Activated naive CD4-positive, alpha-beta T cell treated with anti-CD3 and anti-CD28 coated beads, Interleukin-2, amount 10 ng/mL, durations not matched to agents 7 days and 5 days (primary cell): ENCODE results near the gene PFKP.
A peak's percentile ranks its signal among the peaks of the same experiment; 100 is the strongest.
"Not testable (repeated sequence)": the region's sequence is repeated elsewhere in the genome, so short reads cannot be mapped to it uniquely, and the experiment has no call there.

Experiments used
- CTCF ChIA-PET: fragments of 350-600 bp; sonication (Branson Sonifier 250); formaldehyde crosslinking; loops from one replicate; lab custom pipeline; 2021; ENCODE audit warnings: antibody characterized with exemption; lab: Charles Lee
- DNase-seq: peaks from one replicate; pipeline ENCODE4 v3.0.0-alpha.2; 2020
- H3K27ac Mint-ChIP-seq: one replicate; pipeline ENCODE4 v1.8.0; 2021; ENCODE audit warnings: mild to moderate bottlenecking, moderate library complexity, mixed read lengths
- H3K27me3 Mint-ChIP-seq: one replicate; pipeline ENCODE4 v1.8.0; 2021; ENCODE audit warnings: mild to moderate bottlenecking, mixed read lengths
- H3K36me3 Mint-ChIP-seq: one replicate; pipeline ENCODE4 v1.8.0; 2021; ENCODE audit warnings: mixed read lengths
- H3K4me1 Mint-ChIP-seq: one replicate; pipeline ENCODE4 v1.8.0; 2021; ENCODE audit warnings: mixed read lengths
- H3K4me3 Mint-ChIP-seq: one replicate; pipeline ENCODE4 v1.8.0; 2021; ENCODE audit warnings: mild to moderate bottlenecking, moderate library complexity, mixed read lengths
- H3K9me3 Mint-ChIP-seq: one replicate; pipeline ENCODE4 v1.8.0; 2021; ENCODE audit warnings: mixed read lengths

The PFKP gene

DNA sequence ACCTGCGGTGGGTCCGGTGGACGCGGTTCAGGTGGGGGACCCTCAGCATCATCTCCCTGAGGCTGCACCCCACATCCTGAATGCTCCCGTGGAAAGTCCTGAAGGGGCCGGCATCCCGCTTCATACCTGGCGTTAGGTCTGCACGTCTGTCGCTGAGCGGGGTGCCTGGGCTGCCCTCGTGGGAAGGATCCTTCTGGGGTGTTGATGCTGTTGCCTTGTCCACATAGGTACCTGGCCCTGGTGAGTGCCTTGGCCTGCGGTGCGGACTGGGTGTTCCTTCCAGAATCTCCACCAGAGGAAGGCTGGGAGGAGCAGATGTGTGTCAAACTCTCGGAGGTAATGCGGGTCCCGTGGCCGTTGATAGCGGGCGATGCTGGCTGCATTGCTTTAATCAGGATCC lies 37.8 kb downstream of the PFKP start:
- H3K27ac Mint-ChIP-seq = no peak overlapping the region
- H3K4me3 Mint-ChIP-seq = no peak overlapping the region
- no peaks in the 10 kb centered on the region for H3K4me1 Mint-ChIP-seq
- no peak for DNase-seq
- CTCF ChIA-PET = no interaction called here
- H3K9me3 Mint-ChIP-seq = no peaks in the 10 kb centered on the region
- peaks cover 59% of the 10 kb centered on the region for H3K36me3 Mint-ChIP-seq
- no peaks in the 10 kb centered on the region for H3K27me3 Mint-ChIP-seq

DNA sequence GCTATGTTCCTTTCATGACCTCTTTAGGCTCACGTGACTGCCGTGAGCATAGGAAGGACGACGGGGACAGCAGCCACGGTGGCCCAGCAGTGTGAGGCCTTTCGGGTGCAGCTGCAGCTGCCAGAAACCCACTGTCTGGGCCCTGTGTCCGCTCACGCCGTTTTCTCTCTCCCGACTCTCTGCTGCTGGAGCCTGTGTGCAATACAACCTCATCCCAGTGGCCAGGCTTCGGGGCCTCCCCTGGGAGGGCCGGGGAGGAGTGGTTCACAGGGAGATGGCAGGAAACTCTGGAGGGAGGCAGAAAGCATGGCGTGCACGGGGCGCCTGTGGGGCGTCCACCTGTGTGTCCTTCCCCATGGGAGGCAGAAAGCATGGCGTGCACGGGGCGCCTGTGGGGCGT lies 38.6 kb downstream of the PFKP start:
- CTCF ChIA-PET = no interaction called here
- Mint-ChIP-seq H3K4me1 (no peaks in the 10 kb centered on the region), H3K36me3 (peaks cover 60% of the 10 kb centered on the region), H3K27ac (peak overlapping the region; percentile 62), H3K9me3 (no peaks in the 10 kb centered on the region), H3K4me3 (no peak overlapping the region), H3K27me3 (no peaks in the 10 kb centered on the region)
- DNase-seq = no peak

DNA sequence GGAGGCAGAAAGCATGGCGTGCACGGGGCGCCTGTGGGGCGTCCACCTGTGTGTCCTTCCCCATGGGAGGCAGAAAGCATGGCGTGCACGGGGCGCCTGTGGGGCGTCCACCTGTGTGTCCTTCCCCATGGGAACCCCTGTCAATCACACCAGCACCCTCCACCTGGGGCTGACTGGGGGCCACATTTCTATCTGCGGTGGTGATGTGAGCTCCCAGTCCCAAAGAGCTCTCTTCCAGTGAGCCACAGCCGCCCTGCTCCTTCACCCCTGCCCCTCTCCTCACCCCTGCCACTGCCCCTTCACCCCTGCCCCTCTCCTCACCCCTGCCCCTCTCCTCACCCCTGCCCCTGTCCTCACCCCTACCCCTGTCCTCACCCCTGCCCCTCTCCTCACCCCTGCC lies 39.0 kb downstream of the PFKP start:
- H3K4me1 Mint-ChIP-seq, H3K27me3 Mint-ChIP-seq, H3K9me3 Mint-ChIP-seq, H3K4me3 Mint-ChIP-seq, H3K27ac Mint-ChIP-seq, DNase-seq, CTCF ChIA-PET: not testable (repeated sequence)
- H3K36me3 Mint-ChIP-seq = peaks cover 59% of the 10 kb centered on the region

DNA sequence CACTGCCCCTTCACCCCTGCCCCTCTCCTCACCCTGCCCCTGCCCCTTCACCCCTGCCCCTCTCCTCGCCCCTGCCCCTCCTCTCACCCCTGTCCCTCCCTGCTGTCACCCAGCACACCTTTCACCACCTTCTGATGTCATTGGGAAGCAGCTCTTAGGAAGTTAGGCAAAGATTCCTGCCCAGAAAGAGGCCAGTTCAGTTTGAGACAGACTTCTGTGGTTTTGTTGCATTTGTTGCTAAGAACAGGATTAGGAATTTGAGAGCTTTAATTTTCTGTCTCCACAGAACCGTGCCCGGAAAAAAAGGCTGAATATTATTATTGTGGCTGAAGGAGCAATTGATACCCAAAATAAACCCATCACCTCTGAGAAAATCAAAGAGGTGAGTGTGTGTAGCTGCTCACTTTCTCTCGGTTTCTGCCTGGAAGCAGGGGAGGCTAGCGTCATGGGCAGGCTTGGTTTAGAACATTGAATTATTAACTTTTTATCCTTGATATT lies 39.6 kb downstream of the PFKP start:
- CTCF ChIA-PET = no interaction called here
- H3K27ac Mint-ChIP-seq = no peak overlapping the region
- no peak overlapping the region for H3K4me3 Mint-ChIP-seq
- no peaks in the 10 kb centered on the region for H3K27me3 Mint-ChIP-seq
- no peak for DNase-seq
- no peaks in the 10 kb centered on the region for H3K4me1 Mint-ChIP-seq
- no peaks in the 10 kb centered on the region for H3K9me3 Mint-ChIP-seq
- peaks cover 60% of the 10 kb centered on the region for H3K36me3 Mint-ChIP-seq

DNA sequence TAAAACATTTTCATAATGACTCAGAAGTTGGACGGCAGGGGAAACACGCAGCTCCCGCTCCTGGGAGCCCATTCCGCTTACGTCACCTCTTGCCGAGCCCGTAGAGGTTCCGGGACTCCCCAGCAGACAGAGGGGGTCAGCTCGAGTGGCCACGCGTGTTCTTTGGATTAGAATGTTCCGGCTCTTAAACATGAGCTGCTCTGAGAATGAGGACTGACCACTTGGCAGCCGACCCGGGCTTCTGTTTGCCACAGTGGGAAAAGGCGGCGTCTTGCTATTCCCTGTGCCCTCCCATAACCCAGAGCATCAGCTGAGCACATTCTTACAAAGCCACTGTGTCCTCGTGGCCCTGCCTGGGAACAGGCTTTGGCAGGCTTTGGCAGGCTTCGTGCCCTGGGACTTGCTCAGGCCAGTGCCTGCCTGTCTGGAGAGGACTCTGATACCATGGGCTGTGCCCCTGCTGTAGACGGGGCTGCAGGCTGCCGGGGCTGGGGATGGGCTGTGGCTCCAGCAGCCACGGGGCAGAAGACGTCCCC lies 40.1 kb downstream of the PFKP start:
- Mint-ChIP-seq H3K4me3 (no peak overlapping the region), H3K27ac (no peak overlapping the region), H3K36me3 (peaks cover 62% of the 10 kb centered on the region), H3K9me3 (no peaks in the 10 kb centered on the region), H3K4me1 (no peaks in the 10 kb centered on the region), H3K27me3 (no peaks in the 10 kb centered on the region)
- no peak for DNase-seq
- CTCF ChIA-PET = no interaction called here

DNA sequence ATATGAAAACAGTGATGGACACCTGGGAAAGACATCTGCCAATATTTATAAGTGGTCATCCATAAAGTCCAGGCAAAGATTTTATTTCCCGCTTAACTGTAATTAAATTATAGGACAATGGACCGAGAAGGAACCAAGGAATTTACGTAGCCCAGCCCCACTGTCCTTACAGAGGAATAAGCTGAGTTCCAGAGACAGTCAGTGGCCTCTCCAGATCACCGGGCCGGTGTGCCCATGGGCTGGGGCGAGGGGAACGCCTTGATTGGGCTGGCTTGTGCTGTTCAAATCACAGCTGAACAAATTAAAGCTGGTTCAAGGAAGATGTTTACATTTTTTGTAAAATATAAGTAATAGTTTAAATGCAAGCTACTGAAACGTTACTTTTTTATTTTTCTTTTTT lies 40.7 kb downstream of the PFKP start:
- Mint-ChIP-seq H3K4me1 (no peaks in the 10 kb centered on the region), H3K9me3 (no peaks in the 10 kb centered on the region), H3K27me3 (no peaks in the 10 kb centered on the region), H3K27ac (no peak overlapping the region), H3K4me3 (no peak overlapping the region), H3K36me3 (peaks cover 63% of the 10 kb centered on the region)
- CTCF ChIA-PET = no interaction called here
- no peak for DNase-seq

DNA sequence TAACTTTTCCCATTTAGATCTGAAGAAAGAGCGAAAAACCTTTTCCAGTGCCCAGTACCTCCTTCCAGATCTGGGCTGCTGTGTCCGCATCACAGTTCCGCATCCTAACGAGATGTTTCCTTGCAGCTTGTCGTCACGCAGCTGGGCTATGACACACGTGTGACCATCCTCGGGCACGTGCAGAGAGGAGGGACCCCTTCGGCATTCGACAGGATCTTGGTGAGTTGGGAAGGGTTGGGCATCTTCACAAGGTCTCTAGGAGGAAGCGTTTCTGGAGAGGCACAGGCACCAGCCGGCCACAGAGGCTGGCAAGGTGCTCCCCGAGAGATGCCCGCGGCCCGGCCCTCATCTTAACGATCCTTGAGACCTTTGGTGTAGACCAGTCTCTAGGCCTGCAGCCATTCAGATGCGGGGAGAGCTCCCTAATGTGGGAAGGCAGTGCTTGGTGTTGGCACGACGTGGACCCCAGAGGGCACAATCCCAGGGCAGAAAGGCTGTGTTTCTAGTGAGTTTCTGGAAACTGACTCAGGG lies 41.3 kb downstream of the PFKP start:
- H3K27ac Mint-ChIP-seq = no peak overlapping the region
- CTCF ChIA-PET = no interaction called here
- no peaks in the 10 kb centered on the region for H3K27me3 Mint-ChIP-seq
- no peak for DNase-seq
- H3K36me3 Mint-ChIP-seq = peaks cover 68% of the 10 kb centered on the region
- H3K9me3 Mint-ChIP-seq = no peaks in the 10 kb centered on the region
- no peak overlapping the region for H3K4me3 Mint-ChIP-seq
- no peaks in the 10 kb centered on the region for H3K4me1 Mint-ChIP-seq

DNA sequence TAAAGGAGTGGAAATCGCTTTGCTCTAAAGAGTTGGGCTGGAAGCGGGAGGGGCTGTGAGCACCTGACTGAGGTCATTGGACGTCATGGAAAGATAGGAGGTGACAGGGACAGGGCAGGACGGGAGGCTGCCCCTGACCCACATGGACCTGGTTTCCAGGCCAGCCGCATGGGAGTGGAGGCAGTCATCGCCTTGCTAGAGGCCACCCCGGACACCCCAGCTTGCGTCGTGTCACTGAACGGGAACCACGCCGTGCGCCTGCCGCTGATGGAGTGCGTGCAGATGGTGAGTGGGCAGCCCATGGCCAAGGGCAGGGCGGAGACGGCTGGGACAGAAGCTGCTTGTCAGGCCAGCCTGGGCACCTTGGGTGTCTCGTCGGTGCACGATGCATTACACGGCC lies 41.8 kb downstream of the PFKP start:
- H3K36me3 Mint-ChIP-seq = peaks cover 73% of the 10 kb centered on the region
- DNase-seq = no peak
- H3K27ac Mint-ChIP-seq = no peak overlapping the region
- CTCF ChIA-PET = no interaction called here
- no peaks in the 10 kb centered on the region for H3K4me1 Mint-ChIP-seq
- no peak overlapping the region for H3K4me3 Mint-ChIP-seq
- H3K9me3 Mint-ChIP-seq = no peaks in the 10 kb centered on the region
- H3K27me3 Mint-ChIP-seq = no peaks in the 10 kb centered on the region

DNA sequence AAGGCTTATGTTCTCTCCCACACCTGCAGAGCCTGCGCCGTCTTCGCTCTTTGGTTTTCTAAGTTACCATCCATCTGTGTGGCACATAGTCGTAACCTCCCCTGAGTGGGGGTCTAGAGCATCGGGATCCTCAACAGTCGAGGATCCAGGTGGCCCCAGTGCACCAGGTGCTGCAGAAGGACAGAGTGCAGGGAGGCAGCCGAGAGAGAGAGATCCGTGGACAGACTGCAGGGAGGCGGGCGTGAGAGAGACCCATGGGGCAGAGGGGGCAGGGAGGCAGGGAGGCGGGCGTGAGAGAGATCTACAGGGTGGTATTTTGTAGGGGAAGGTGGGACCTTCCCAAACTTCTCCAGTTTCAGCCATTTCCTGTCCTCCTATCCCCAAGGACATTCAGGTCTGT lies 42.3 kb downstream of the PFKP start:
- Mint-ChIP-seq H3K27ac (no peak overlapping the region), H3K4me1 (no peaks in the 10 kb centered on the region), H3K27me3 (no peaks in the 10 kb centered on the region), H3K4me3 (no peak overlapping the region), H3K9me3 (no peaks in the 10 kb centered on the region), H3K36me3 (peaks cover 74% of the 10 kb centered on the region)
- no peak for DNase-seq
- CTCF ChIA-PET = no interaction called here

DNA sequence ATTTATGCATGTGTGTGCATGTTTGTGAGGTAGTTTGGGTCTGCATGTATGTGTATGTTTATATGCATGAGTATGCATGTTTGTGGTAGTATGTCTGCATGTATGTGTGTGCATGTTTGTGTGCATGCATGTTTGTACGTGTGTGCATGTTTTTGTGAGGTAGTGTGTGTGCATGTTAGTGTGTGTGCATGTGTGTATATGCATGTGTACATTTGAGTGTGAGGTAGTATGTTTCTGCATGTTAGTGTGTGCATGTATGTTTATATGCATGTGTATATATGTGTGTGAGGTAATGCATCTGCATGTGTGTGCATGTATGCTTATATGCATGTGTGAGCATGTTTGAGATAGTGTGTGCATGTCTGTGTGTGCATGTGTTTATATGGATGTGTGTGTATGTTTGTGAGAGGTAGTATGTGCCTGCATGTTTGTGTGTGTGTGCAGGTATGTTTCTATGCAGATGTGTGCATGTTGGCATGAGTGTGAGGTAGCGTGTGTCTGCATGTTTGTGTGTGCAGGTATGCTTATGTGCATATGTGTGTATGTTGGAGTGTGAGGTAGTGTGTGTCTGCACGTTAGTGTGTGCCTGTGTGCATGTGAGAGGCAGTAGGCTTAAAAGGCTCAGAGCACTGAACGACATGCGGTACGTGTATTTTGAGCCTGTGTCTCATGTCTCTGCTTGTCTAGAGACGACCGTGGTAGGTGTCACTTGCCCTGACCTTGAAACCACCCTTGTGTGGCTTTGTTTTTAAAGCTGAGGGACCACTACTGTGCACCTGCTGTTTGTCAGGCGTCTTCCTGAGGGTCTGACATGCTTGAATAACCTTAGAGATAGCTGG lies 43.7 kb downstream of the PFKP start:
- Mint-ChIP-seq H3K9me3 (no peaks in the 10 kb centered on the region), H3K4me3 (no peak overlapping the region), H3K4me1 (no peaks in the 10 kb centered on the region), H3K27ac (no peak overlapping the region), H3K36me3 (peaks cover 76% of the 10 kb centered on the region), H3K27me3 (no peaks in the 10 kb centered on the region)
- no peak for DNase-seq
- CTCF ChIA-PET = no interaction called here

DNA sequence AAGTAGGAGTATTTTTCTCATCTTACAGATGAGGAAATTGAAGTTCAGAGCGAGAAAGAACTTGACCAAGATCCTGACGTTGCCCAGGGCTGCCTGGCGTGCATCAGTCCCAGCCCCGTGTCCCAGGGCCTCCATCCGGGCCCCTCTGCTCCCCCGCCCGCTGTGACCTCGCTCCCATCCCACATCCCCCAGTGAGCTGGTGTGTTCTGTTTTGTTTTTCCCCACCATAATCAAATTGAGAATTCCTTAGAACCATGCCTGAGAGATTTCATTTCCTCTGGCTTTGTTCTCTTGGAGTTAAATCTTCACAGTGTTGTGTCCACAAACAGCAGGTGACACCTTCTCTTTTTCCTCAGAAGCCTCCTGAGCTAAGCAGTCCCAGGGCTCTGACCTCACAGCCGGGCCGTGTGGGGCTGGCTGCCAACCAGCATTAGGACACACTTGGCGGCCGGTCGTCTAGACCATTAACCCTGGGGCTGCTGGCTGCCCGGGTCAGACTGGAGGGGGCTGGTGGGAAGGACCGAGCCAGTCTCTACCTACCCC lies 44.3 kb downstream of the PFKP start:
- no peak for DNase-seq
- Mint-ChIP-seq H3K9me3 (no peaks in the 10 kb centered on the region), H3K27me3 (no peaks in the 10 kb centered on the region), H3K36me3 (peaks cover 83% of the 10 kb centered on the region), H3K27ac (no peak overlapping the region), H3K4me1 (no peaks in the 10 kb centered on the region), H3K4me3 (no peak overlapping the region)
- CTCF ChIA-PET = interaction anchor here (1.6 kb wide), 1 partner anchor 14 kb away, joined by 4 read pairs; no protein-coding TSS in a partner anchor

DNA sequence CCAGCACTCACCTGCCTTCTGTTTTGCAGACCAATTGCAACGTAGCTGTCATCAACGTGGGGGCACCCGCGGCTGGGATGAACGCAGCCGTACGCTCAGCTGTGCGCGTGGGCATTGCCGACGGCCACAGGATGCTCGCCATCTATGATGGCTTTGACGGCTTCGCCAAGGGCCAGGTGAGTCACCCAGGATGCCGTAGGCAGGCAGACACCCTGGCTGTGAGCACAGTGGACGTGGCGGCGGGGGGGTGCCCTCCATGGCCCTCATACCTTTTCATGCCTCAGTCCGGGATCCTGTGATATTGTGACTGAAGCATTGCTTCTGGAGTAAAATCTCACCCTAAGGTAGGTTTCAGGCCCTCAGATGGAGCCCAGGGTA lies 46.0 kb downstream of the PFKP start:
- CTCF ChIA-PET = no interaction called here
- Mint-ChIP-seq H3K9me3 (no peaks in the 10 kb centered on the region), H3K4me1 (no peaks in the 10 kb centered on the region), H3K27me3 (no peaks in the 10 kb centered on the region), H3K36me3 (peaks cover 82% of the 10 kb centered on the region), H3K4me3 (no peak overlapping the region), H3K27ac (no peak overlapping the region)
- DNase-seq = no peak

DNA sequence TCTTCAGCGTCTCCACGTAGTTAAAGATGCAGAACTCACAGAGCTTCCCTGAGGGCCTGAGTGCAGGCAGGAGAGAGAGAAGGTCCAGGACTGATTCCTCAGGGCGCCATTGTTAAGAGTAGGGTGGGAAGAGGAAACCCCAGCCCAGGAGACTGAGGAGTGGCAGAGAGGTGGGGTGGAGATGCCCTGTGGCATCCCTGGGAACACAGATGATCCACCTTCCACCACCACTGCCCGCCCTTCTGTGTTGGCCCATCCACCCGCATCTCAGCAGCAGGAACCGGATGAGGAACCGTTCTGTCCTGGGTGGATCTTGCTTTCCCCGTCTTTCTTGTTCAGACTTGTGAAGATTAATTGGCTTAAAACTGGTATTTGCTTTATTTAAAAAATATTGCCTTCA lies 48.3 kb downstream of the PFKP start:
- no peaks in the 10 kb centered on the region for H3K4me1 Mint-ChIP-seq
- no peaks in the 10 kb centered on the region for H3K9me3 Mint-ChIP-seq
- CTCF ChIA-PET = no interaction called here
- no peaks in the 10 kb centered on the region for H3K27me3 Mint-ChIP-seq
- H3K4me3 Mint-ChIP-seq = no peak overlapping the region
- DNase-seq = no peak
- H3K36me3 Mint-ChIP-seq = peaks cover 84% of the 10 kb centered on the region
- peak overlapping the region; percentile 56 for H3K27ac Mint-ChIP-seq

DNA sequence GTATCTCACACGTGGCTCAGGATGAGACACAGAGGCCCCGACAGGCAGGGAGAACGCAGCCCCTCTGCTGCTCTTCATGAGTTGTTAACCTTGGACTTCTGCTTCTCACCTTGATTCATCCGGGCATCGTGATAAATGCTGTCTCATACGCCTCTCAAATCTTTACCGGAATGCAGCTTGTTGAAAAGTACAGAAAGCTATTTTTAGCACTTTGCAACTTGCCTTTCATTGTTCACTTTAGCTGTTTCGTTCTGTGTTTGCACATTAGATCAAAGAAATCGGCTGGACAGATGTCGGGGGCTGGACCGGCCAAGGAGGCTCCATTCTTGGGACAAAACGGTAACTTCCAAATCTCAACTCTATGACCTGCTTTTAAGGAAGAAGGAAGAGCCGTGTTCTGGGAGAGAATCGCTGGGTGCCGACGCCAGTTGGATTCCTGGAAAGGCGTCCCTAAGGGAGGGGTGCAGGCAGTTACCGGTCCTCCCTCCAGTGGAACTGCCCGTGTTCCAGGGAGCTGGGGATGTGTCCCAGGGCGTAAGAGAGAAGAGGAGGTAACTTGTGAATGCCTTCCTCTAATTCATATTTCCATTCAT lies 49.3 kb downstream of the PFKP start:
- H3K36me3 Mint-ChIP-seq = peaks cover 82% of the 10 kb centered on the region
- no peak overlapping the region for H3K4me3 Mint-ChIP-seq
- no peak overlapping the region for H3K27ac Mint-ChIP-seq
- CTCF ChIA-PET = no interaction called here
- H3K4me1 Mint-ChIP-seq = no peaks in the 10 kb centered on the region
- DNase-seq = no peak
- no peaks in the 10 kb centered on the region for H3K9me3 Mint-ChIP-seq
- H3K27me3 Mint-ChIP-seq = no peaks in the 10 kb centered on the region
